Kidney epithelial cell (primary cell): ENCODE measurements around the gene DHRSX. TPM values are rescaled to one million over a fixed set of nuclear protein-coding genes. Genes with fewer than 3 reads are reported as not detected.
"Not testable (repeated sequence)": the region's sequence is repeated elsewhere in the genome, so short reads cannot be mapped to it uniquely, and the experiment has no call there.

Experiments used
- DNase-seq: peaks from one replicate; pipeline ENCODE4 v3.0.0-alpha.2; 2010; ENCODE audit warnings: low read depth
- H3K27me3 ChIP-seq: 2 replicates; pipeline ENCODE4 v1.6.0; 2011; ENCODE audit warnings: low read length; ENCODE audit not compliant: control insufficient read depth, insufficient read depth
- H3K36me3 ChIP-seq: 2 replicates; pipeline ENCODE4 v1.5.1; 2011; ENCODE audit warnings: low read length; ENCODE audit not compliant: control insufficient read depth, insufficient read depth
- H3K4me3 ChIP-seq: 2 replicates; pipeline ENCODE4 v1.5.1; 2011; ENCODE audit warnings: low read depth, mild to moderate bottlenecking, control low read depth, low read length
- CTCF ChIP-seq: IDR thresholded peaks from 2 replicates; pipeline ENCODE4 v1.5.1; 2011; ENCODE audit warnings: mild to moderate bottlenecking, moderate library complexity, low read length, control low read depth, inconsistent platforms; ENCODE audit not compliant: insufficient read depth, poor library complexity, severe bottlenecking
- total RNA-seq: library from RNA; depleted of rRNA; stranded (reverse); fragments of >200 nt; gene quantifications from 2 replicates; pipeline ENCODE4 v1.2.3, GENCODE V29; 2015

DHRSX gene
- total RNA-seq, 1 donor from 2014 or later = 31.2 TPM

- Histone ChIP-seq H3K36me3 (no peaks in the 10 kb centered on the region), H3K4me3 (no peak overlapping the region), H3K27me3 (no peaks in the 10 kb centered on the region)
- no peak for DNase-seq
- TF ChIP-seq CTCF = no peak
Observed at GRCh38 chrX:2469196-2469685, 31.5 kb downstream of the DHRSX start.

GRCh38 chrX:2468261-2469195 is 32.2 kb downstream of the DHRSX start:
- DNase-seq = no peak
- TF ChIP-seq CTCF = no peak
- H3K36me3 ChIP-seq = no peaks in the 10 kb centered on the region
- H3K27me3 ChIP-seq = no peaks in the 10 kb centered on the region
- H3K4me3 ChIP-seq = no peak overlapping the region

GRCh38 chrX:2466876-2467656 is 33.7 kb downstream of the DHRSX start:
- H3K4me3 ChIP-seq = no peak overlapping the region
- H3K27me3 ChIP-seq = no peaks in the 10 kb centered on the region
- H3K36me3 ChIP-seq = no peaks in the 10 kb centered on the region
- no peak for DNase-seq
- TF ChIP-seq CTCF = no peak

- H3K36me3 ChIP-seq = no peaks in the 10 kb centered on the region
- no peaks in the 10 kb centered on the region for H3K27me3 ChIP-seq
- no peak overlapping the region for H3K4me3 ChIP-seq
- no peak for DNase-seq
- no peak for TF ChIP-seq CTCF
Observed at GRCh38 chrX:2464677-2465166, 36.1 kb downstream of the DHRSX start.

GRCh38 chrX:2463973-2464676 is 36.7 kb downstream of the DHRSX start:
- no peak for TF ChIP-seq CTCF
- H3K36me3 ChIP-seq = no peaks in the 10 kb centered on the region
- no peaks in the 10 kb centered on the region for H3K27me3 ChIP-seq
- no peak overlapping the region for H3K4me3 ChIP-seq
- no peak for DNase-seq

GRCh38 chrX:2463481-2463880 is 37.3 kb downstream of the DHRSX start:
- not testable (repeated sequence) for DNase-seq, H3K27me3 ChIP-seq, H3K4me3 ChIP-seq, H3K36me3 ChIP-seq
